Measurements from ENCODE around the gene PRSS16.

DNA sequence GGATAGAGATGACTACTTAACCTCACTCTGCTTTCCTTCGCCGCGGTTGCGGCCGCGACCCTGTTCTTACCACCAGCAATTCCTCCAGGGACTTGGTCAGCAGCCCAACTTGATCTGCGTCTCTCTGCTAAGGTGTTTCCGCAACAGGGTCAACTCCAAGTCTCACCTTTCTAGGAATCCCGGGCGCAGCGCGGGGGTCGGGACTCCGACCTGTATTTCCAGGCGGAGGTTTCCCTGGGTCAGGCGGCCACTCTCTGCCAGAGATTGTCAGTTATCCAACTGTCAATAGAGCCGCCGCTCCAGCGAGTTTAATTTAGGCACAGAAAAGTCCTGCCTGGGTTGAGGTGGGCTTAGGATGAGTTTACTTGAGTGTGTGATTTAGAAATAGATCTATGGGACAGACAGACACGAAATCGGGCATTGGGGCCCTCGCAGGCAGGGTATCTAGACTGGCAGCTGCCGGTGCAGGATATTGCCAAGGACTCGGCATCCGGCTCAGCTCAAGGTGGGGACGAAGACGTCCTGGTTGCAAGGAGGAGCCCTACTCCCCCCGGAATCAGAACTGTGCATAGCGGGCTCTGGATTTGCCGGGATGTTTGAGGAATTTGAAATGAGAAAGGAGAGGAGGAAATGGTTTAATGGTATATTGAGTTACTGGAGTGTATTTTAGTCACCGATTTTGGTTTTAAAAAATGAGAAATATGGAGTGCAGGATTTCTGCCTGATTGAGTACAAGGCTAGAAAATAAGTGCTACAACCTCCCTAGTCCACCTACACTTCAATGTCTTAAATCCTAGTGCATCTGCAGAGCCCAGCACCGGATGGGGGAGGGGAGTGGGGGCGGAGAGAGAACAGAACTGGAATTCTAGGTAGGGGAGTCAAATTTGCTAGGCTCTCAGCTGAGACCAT lies 40.9 kb downstream of the PRSS16 start:
- no peak for TF ChIP-seq POLR2AphosphoS5 (IDR thresholded peaks at IDR 0.05)
- TF ChIP-seq, protein P1, sequence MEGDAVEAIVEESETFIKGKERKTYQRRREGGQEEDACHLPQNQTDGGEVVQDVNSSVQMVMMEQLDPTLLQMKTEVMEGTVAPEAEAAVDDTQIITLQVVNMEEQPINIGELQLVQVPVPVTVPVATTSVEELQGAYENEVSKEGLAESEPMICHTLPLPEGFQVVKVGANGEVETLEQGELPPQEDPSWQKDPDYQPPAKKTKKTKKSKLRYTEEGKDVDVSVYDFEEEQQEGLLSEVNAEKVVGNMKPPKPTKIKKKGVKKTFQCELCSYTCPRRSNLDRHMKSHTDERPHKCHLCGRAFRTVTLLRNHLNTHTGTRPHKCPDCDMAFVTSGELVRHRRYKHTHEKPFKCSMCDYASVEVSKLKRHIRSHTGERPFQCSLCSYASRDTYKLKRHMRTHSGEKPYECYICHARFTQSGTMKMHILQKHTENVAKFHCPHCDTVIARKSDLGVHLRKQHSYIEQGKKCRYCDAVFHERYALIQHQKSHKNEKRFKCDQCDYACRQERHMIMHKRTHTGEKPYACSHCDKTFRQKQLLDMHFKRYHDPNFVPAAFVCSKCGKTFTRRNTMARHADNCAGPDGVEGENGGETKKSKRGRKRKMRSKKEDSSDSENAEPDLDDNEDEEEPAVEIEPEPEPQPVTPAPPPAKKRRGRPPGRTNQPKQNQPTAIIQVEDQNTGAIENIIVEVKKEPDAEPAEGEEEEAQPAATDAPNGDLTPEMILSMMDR (IDR thresholded peaks at IDR 0.05): no peak
- no peak for TF ChIP-seq POLR2A (IDR thresholded peaks at IDR 0.05)

Data from prostate gland (tissue), 2 donors.